Stimulated activated naive CD4-positive, alpha-beta T cell treated with Interleukin-2 at 50 U/mL for 16 hours (primary cell): ENCODE measurements around the gene PLA2G4E.

Experiments
- DNase-seq: peaks from one replicate; lab custom pipeline; 2025; lab: John Stamatoyannopoulos, UW

PLA2G4E gene

GRCh38 chr15:42018306-42019224 lies 2.3 kb downstream of the PLA2G4E start:
- DNase-seq: no peak

GRCh38 chr15:42016971-42017370 lies 3.9 kb downstream of the PLA2G4E start:
- no peak for DNase-seq

- no peak for DNase-seq
Measured at GRCh38 chr15:42014406-42014805, 6.4 kb downstream of the PLA2G4E start.

- DNase-seq: no peak
Measured at GRCh38 chr15:42012928-42013482, 7.8 kb downstream of the PLA2G4E start.

GRCh38 chr15:42012241-42012640 lies 8.6 kb downstream of the PLA2G4E start:
- DNase-seq: no peak

GRCh38 chr15:42011074-42011473 lies 9.8 kb downstream of the PLA2G4E start:
- DNase-seq: no peak

GRCh38 chr15:42010434-42010833 lies 10.4 kb downstream of the PLA2G4E start:
- DNase-seq: no peak

GRCh38 chr15:42009474-42009873 lies 11.4 kb downstream of the PLA2G4E start:
- DNase-seq: no peak

GRCh38 chr15:42009022-42009421 lies 11.8 kb downstream of the PLA2G4E start:
- no peak for DNase-seq

- no peak for DNase-seq
Measured at GRCh38 chr15:42007386-42007785, 13.5 kb downstream of the PLA2G4E start.

GRCh38 chr15:42002333-42002732 lies 18.5 kb downstream of the PLA2G4E start:
- no peak for DNase-seq

GRCh38 chr15:42001236-42001635 lies 19.6 kb downstream of the PLA2G4E start:
- no peak for DNase-seq

- no peak for DNase-seq
Measured at GRCh38 chr15:41999290-42000285, 21.3 kb downstream of the PLA2G4E start.

- DNase-seq: no peak
Measured at GRCh38 chr15:41997845-41998244, 23.0 kb downstream of the PLA2G4E start.

GRCh38 chr15:41996921-41997592 lies 23.8 kb downstream of the PLA2G4E start:
- no peak for DNase-seq

GRCh38 chr15:41996376-41996775 lies 24.5 kb downstream of the PLA2G4E start:
- DNase-seq: no peak

- DNase-seq: no peak
Measured at GRCh38 chr15:41995476-41995855, 25.4 kb downstream of the PLA2G4E start.

- DNase-seq: no peak
Measured at GRCh38 chr15:41994772-41995475, 25.9 kb downstream of the PLA2G4E start.

- no peak for DNase-seq
Measured at GRCh38 chr15:41994171-41994650, 26.6 kb downstream of the PLA2G4E start.

- DNase-seq: no peak
Measured at GRCh38 chr15:41993472-41994170, 27.2 kb downstream of the PLA2G4E start.
